IPS-15b (cell line): ENCODE results near the gene FLRT1.

Experiments
- H3K27me3 ChIP-seq: one replicate; pipeline ENCODE4 v1.6.1; 2013; ENCODE audit warnings: low read length; ENCODE audit not compliant: control insufficient read depth, insufficient read depth
- H3K36me3 ChIP-seq: one replicate; pipeline ENCODE4 v1.6.1; 2013; ENCODE audit warnings: low read length; ENCODE audit not compliant: control insufficient read depth, insufficient read depth
- H3K4me1 ChIP-seq: one replicate; pipeline ENCODE4 v1.6.1; 2013; ENCODE audit warnings: mild to moderate bottlenecking, low read length; ENCODE audit not compliant: control insufficient read depth, insufficient read depth
- H3K4me3 ChIP-seq: one replicate; pipeline ENCODE4 v1.5.1; 2013; ENCODE audit warnings: low read depth, low read length
- H3K9ac ChIP-seq: one replicate; pipeline ENCODE4 v1.6.1; 2013; ENCODE audit warnings: low read depth, mild to moderate bottlenecking, low read length
- H3K9me3 ChIP-seq: one replicate; pipeline ENCODE4 v1.6.1; 2013; ENCODE audit warnings: mild to moderate bottlenecking, low read length; ENCODE audit not compliant: control insufficient read depth, insufficient read depth

FLRT1 gene

GRCh38 chr11:64078284-64078683 lies 42.6 kb downstream of the FLRT1 start:
- Histone ChIP-seq H3K4me3 (no peak overlapping the region), H3K9ac (no peak overlapping the region), H3K36me3 (no peaks in the 10 kb centered on the region), H3K27me3 (peaks cover 7% of the 10 kb centered on the region), H3K9me3 (no peaks in the 10 kb centered on the region), H3K4me1 (no peaks in the 10 kb centered on the region)

DNA sequence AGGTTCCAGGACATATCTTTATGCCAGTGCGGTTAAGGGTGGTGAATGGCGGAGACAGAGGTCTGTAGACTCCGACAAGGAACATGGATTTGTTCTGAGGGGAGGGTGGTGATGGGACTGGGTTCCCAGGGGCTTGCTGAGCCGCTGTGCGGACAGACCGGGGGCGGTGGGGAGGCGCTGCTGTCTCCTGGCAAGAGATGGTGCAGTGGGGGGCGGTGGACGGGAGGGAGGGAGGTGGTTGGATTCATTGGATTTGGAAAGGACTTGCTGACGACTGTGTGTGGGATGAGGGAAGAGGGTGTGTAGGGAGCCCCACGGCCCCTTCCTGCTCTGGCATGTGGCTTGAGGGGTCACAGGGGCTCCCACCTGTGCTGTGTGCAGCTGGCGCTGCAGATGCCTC lies 43.2 kb downstream of the FLRT1 start:
- H3K27me3 ChIP-seq, result peaks cover 7% of the 10 kb centered on the region
- no peaks in the 10 kb centered on the region for H3K36me3 ChIP-seq
- H3K9me3 ChIP-seq, result no peaks in the 10 kb centered on the region
- no peaks in the 10 kb centered on the region for H3K4me1 ChIP-seq
- H3K9ac ChIP-seq, result no peak overlapping the region
- H3K4me3 ChIP-seq, result no peak overlapping the region

DNA sequence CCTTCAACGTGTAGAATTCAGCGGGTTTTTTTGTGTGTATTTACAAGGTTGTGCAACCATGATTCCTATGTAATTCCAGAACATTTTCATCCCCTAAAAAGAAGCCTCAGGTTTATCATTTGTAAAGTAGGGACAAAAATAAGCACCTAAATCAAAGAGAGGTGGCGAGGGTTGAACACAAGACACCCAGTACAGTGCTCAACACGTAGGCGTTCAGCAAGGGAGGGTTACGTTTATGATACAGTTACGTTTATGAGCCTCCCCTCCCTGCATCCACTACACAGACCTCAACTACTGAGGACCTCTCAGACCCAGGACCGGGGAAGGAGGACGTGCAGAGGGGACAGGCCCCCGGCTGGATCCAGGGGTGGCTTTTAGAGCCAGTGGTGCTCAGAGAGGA lies 44.7 kb downstream of the FLRT1 start:
- Histone ChIP-seq H3K36me3 (no peaks in the 10 kb centered on the region), H3K9me3 (no peaks in the 10 kb centered on the region), H3K4me3 (no peak overlapping the region), H3K27me3 (peaks cover 7% of the 10 kb centered on the region), H3K4me1 (no peaks in the 10 kb centered on the region), H3K9ac (no peak overlapping the region)

GRCh38 chr11:64081745-64082442 lies 46.2 kb downstream of the FLRT1 start:
- H3K9ac ChIP-seq, result no peak overlapping the region
- H3K9me3 ChIP-seq, result no peaks in the 10 kb centered on the region
- H3K4me3 ChIP-seq, result no peak overlapping the region
- no peaks in the 10 kb centered on the region for H3K36me3 ChIP-seq
- no peaks in the 10 kb centered on the region for H3K4me1 ChIP-seq
- peaks cover 2% of the 10 kb centered on the region for H3K27me3 ChIP-seq

GRCh38 chr11:64083398-64084080 lies 47.8 kb downstream of the FLRT1 start:
- H3K27me3 ChIP-seq, result peaks cover 2% of the 10 kb centered on the region
- no peak overlapping the region for H3K9ac ChIP-seq
- no peaks in the 10 kb centered on the region for H3K9me3 ChIP-seq
- H3K4me1 ChIP-seq, result no peaks in the 10 kb centered on the region
- H3K36me3 ChIP-seq, result no peaks in the 10 kb centered on the region
- no peak overlapping the region for H3K4me3 ChIP-seq

DNA sequence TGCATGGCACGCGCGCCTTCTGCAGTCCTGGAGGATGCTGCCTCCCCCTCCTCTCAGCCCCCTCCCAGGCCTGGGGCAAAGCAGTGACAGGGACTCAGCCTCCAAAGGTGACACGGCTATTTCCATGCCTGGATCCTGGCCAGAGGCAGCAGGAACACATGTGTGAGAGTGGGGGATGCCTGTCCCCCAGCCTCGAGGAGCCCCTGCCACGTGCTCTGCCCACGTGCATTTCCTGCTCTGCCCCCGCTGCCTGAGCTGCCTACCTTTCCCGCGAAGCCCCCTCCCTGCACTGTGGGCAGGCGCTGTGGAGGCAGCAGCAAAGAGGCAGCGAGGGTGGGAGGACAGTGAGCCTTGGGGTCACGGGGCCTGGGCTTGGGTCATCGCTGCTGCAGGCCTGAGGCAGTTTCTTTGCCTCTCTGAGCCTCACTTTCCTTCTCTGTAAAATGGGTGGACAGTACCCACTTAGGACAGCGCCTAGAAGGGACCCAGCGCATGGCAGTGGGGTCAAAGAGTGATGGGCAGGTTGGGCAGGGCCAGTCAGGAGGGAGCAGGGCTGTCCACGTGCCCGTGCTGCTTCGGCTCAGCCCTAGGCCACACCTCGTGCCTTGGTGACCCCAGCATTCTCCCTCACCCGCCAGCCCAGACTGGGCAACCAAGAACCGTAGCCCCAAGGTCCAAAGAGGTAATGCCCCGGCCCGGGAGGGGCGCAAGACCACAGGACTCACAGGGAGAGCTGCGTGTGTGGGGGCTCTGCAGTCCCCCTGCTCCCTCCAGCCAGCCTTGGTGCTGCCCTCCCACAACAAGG lies 48.6 kb downstream of the FLRT1 start:
- H3K4me1 ChIP-seq, result no peaks in the 10 kb centered on the region
- H3K9ac ChIP-seq, result no peak overlapping the region
- no peak overlapping the region for H3K4me3 ChIP-seq
- H3K36me3 ChIP-seq, result no peaks in the 10 kb centered on the region
- no peaks in the 10 kb centered on the region for H3K9me3 ChIP-seq
- H3K27me3 ChIP-seq, result peaks cover 2% of the 10 kb centered on the region

DNA sequence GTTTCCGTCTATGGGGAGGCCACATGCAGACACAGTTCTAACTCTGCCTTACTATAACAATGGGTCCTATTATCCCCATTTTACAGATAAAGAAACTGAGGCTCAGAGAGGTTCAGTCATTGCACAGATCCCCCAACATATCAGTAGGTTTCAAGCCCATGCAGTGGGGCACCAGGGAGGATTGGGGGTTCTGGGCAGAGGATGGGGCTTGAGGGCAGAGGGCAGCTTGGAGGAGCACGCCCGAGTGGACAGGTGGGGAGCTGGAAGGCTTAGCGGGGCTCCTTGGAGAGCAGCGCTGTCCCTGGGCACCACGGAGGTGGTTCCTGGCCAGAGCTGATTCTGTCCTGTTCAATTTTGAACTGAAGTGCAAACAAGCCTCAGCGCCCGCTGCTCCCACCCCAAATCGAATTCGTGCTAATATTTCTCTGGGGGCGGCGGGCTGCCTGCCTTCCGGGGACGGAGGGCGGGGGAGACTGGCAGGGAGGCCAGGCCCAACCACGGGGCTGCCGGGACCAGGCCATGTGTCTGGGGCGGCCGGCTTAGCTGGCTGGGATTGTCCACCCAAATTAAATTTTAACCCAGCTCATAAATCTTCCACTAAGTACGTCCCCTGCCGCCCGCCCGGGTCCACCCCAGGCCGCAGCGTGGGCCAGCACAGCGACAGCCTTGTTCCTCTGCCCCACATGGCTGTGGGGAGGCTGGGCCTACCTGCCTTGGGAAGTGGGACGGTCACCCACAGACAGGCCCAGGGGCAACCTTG lies 49.4 kb downstream of the FLRT1 start:
- H3K4me1 ChIP-seq, result no peaks in the 10 kb centered on the region
- no peak overlapping the region for H3K4me3 ChIP-seq
- H3K9ac ChIP-seq, result no peak overlapping the region
- H3K27me3 ChIP-seq, result peaks cover 2% of the 10 kb centered on the region
- no peaks in the 10 kb centered on the region for H3K9me3 ChIP-seq
- H3K36me3 ChIP-seq, result no peaks in the 10 kb centered on the region
